H1 (cell line): ENCODE measurements around the gene LMAN1L. TPM values are rescaled to one million over a fixed set of nuclear protein-coding genes. Genes with fewer than 3 reads are reported as not detected.

Source experiments
- CTCF ChIA-PET: fragments of 300-600 bp; sonication (Branson Sonifier 250); formaldehyde crosslinking; loops from one replicate; lab custom pipeline; 2021; ENCODE audit not compliant: partially characterized antibody; lab: Charles Lee
- POLR2A ChIA-PET: fragments of 300-600 bp; sonication (Branson Sonifier 250); formaldehyde crosslinking; loops from one replicate; lab custom pipeline; 2021; ENCODE audit warnings: inconsistent platforms; ENCODE audit not compliant: partially characterized antibody; lab: Charles Lee
- DNase-seq, 2 experiments: peaks; one replicate each; pipeline versions ENCODE4 v3.0.0 to v3.0.0-alpha.2; 2010 to 2022; ENCODE audit warnings: low spot score in 2 of 2, low read depth in 1 of 2, mixed read lengths in 1 of 2
- FAIRE-seq: peaks from 2 replicates; lab custom pipeline; 2011; peaks lifted over from hg19 to GRCh38; lab: Jason Lieb, UNC
- H2AFZ ChIP-seq: 2 replicates; pipeline ENCODE4 v1.8.1; 2012; ENCODE audit warnings: low read length, inconsistent platforms
- H2AK5ac ChIP-seq: 2 replicates; pipeline ENCODE4 v1.6.1; 2013; ENCODE audit warnings: low read depth, low read length
- H2BK120ac ChIP-seq: replicated peaks from 2 replicates; pipeline ENCODE3; 2013; ENCODE audit warnings: low read depth, low read length, inconsistent platforms
- H2BK12ac ChIP-seq: 2 replicates; pipeline ENCODE4 v1.6.1; 2013; ENCODE audit warnings: low read depth, low read length
- H2BK15ac ChIP-seq: 2 replicates; pipeline ENCODE4 v1.6.1; 2013; ENCODE audit warnings: low read length
- H2BK20ac ChIP-seq: 2 replicates; pipeline ENCODE4 v1.6.1; 2013; ENCODE audit warnings: low read length
- H2BK5ac ChIP-seq: 2 replicates; pipeline ENCODE4 v1.6.1; 2013; ENCODE audit warnings: low read depth, low read length
- H3K14ac ChIP-seq: 2 replicates; pipeline ENCODE4 v1.6.1; 2013; ENCODE audit warnings: inconsistent platforms; ENCODE audit not compliant: insufficient read length
- H3K18ac ChIP-seq: 2 replicates; pipeline ENCODE4 v1.6.1; 2013; ENCODE audit warnings: low read length; ENCODE audit errors: extremely low read depth
- H3K23ac ChIP-seq: 2 replicates; pipeline ENCODE4 v1.6.1; 2013; ENCODE audit warnings: inconsistent platforms; ENCODE audit not compliant: insufficient read length
- H3K23me2 ChIP-seq: 2 replicates; pipeline ENCODE4 v1.6.1; 2013; ENCODE audit warnings: low read depth, low read length
- H3K27ac ChIP-seq: 2 replicates; pipeline ENCODE4 v1.6.1; 2011; ENCODE audit warnings: low read depth, low read length, inconsistent platforms
- H3K27me3 ChIP-seq, 4 experiments: replicated peaks in 1 of 4; 1 replicate in 1 of 4; 2 replicates in 3 of 4; pipeline versions ENCODE4 v1.6.1 to v1.8.1; 2011 to 2013; ENCODE audit warnings: low read length in 3 of 4, mild to moderate bottlenecking in 3 of 4, inconsistent platforms in 2 of 4, mixed read lengths in 2 of 4, moderate library complexity in 1 of 4; ENCODE audit not compliant: control insufficient read depth in 3 of 4, insufficient read depth in 3 of 4; ENCODE audit errors: extremely low read depth in 1 of 4
- H3K36me3 ChIP-seq, 4 experiments: 2 replicates each; pipeline versions ENCODE4 v1.6.1 to v1.8.1; 2011 to 2013; ENCODE audit warnings: mild to moderate bottlenecking in 4 of 4, low read length in 3 of 4, moderate library complexity in 2 of 4, control low read depth in 1 of 4, inconsistent platforms in 1 of 4; ENCODE audit not compliant: insufficient read depth in 4 of 4, control insufficient read depth in 2 of 4
- H3K4ac ChIP-seq: replicated peaks from 2 replicates; pipeline ENCODE3; 2013; ENCODE audit warnings: low read length, low read depth, mixed read lengths, inconsistent platforms; ENCODE audit not compliant: insufficient read length
- H3K4me1 ChIP-seq, 4 experiments: replicated peaks in 1 of 4; 1 replicate in 1 of 4; 2 replicates in 3 of 4; pipeline versions ENCODE4 v1.6.1 to v1.8.1; 2011 to 2013; ENCODE audit warnings: low read length in 3 of 4, inconsistent platforms in 2 of 4, mixed read lengths in 1 of 4; ENCODE audit not compliant: insufficient read depth in 4 of 4, control insufficient read depth in 3 of 4
- H3K4me2 ChIP-seq, 2 experiments: 2 replicates each; pipeline versions ENCODE4 v1.6.1 to v1.8.1; 2011 to 2013; ENCODE audit warnings: low read depth in 2 of 2, low read length in 2 of 2, control low read depth in 1 of 2, inconsistent platforms in 1 of 2, mild to moderate bottlenecking in 1 of 2; ENCODE audit not compliant: insufficient read depth in 1 of 2
- H3K4me3 ChIP-seq, 4 experiments: fragments of 200-600, 300-600 bp in 1 of 4; sonication (generic), shearing (Covaris generic), sonication (Bioruptor Twin) in 1 of 4; 2 replicates each; pipeline versions ENCODE4 v1.5.1 to v1.8.1; 2011 to 2016; ENCODE audit warnings: low read length in 4 of 4, low read depth in 3 of 4, control low read depth in 2 of 4, inconsistent platforms in 2 of 4, mild to moderate bottlenecking in 2 of 4, mixed read lengths in 1 of 4, moderate library complexity in 1 of 4; ENCODE audit not compliant: insufficient read depth in 2 of 4; ENCODE audit errors: extremely low read depth in 1 of 4
- H3K56ac ChIP-seq: replicated peaks from 2 replicates; pipeline ENCODE3; 2013; ENCODE audit warnings: low read depth, mild to moderate bottlenecking, mixed read lengths, low read length, inconsistent platforms; ENCODE audit not compliant: insufficient read length
- H3K79me1 ChIP-seq: 2 replicates; pipeline ENCODE4 v1.6.1; 2013; ENCODE audit warnings: low read depth, low read length, control low read depth
- H3K79me2 ChIP-seq, 2 experiments: 2 replicates each; pipeline versions ENCODE4 v1.6.1 to v1.8.1; 2012 to 2013; ENCODE audit warnings: low read length in 2 of 2, mild to moderate bottlenecking in 2 of 2, inconsistent platforms in 1 of 2; ENCODE audit not compliant: insufficient read depth in 2 of 2, control insufficient read depth in 1 of 2
- H3K9ac ChIP-seq, 4 experiments: replicated peaks in 1 of 4; 1 replicate in 1 of 4; 2 replicates in 3 of 4; pipeline versions ENCODE4 v1.6.1 to v1.8.1; 2011 to 2013; ENCODE audit warnings: low read depth in 3 of 4, low read length in 3 of 4, control low read depth in 2 of 4, mild to moderate bottlenecking in 2 of 4, moderate library complexity in 2 of 4, inconsistent platforms in 1 of 4; ENCODE audit errors: extremely low read depth in 1 of 4
- H3K9me3 ChIP-seq, 2 experiments: 2 replicates each; pipeline versions ENCODE4 v1.6.1 to v1.8.1; 2012 to 2013; ENCODE audit warnings: mild to moderate bottlenecking in 2 of 2, moderate library complexity in 2 of 2, control low read depth in 1 of 2, inconsistent platforms in 1 of 2, low read depth in 1 of 2, low read length in 1 of 2, mixed read lengths in 1 of 2; ENCODE audit not compliant: insufficient read depth in 2 of 2
- H4K20me1 ChIP-seq, 2 experiments: replicated peaks in 1 of 2; 2 replicates each; pipeline versions ENCODE3 to v1.8.1; 2011 to 2013; ENCODE audit warnings: inconsistent platforms in 2 of 2, low read length in 2 of 2, mild to moderate bottlenecking in 1 of 2; ENCODE audit not compliant: insufficient read depth in 2 of 2, control insufficient read depth in 1 of 2
- H4K5ac ChIP-seq: 2 replicates; pipeline ENCODE4 v1.6.1; 2013; ENCODE audit warnings: low read length, low read depth, mixed read lengths, inconsistent platforms; ENCODE audit not compliant: insufficient read length
- H4K8ac ChIP-seq: 2 replicates; pipeline ENCODE4 v1.8.0; 2013; ENCODE audit warnings: mild to moderate bottlenecking, moderate library complexity, low read length, inconsistent platforms; ENCODE audit not compliant: insufficient read depth; ENCODE audit errors: extremely low read depth
- H4K91ac ChIP-seq: replicated peaks from 2 replicates; pipeline ENCODE3; 2013; ENCODE audit warnings: low read length, mixed read lengths, inconsistent platforms; ENCODE audit not compliant: insufficient read length
- ATF2 ChIP-seq: IDR thresholded peaks from 2 replicates; pipeline ENCODE4 v1.6.1; 2012; ENCODE audit warnings: low read length, inconsistent platforms
- CBX8 ChIP-seq: fragments of 300-800, 300-1000 bp; sonication (generic); IDR thresholded peaks from 2 replicates; pipeline ENCODE4 v1.7.1; 2016; ENCODE audit warnings: low read depth, low read length, borderline replicate concordance
- CHD2 ChIP-seq: IDR thresholded peaks from 2 replicates; pipeline ENCODE4 v1.6.1; 2012; ENCODE audit warnings: low read length, improper control_type of control experiment
- GTF2F1 ChIP-seq: IDR thresholded peaks from 2 replicates; pipeline ENCODE4 v1.6.1; 2012; ENCODE audit warnings: low read depth, low read length, improper control_type of control experiment, borderline replicate concordance
- KDM1A ChIP-seq: fragments of 200-600, 300-600 bp; sonication (generic); IDR thresholded peaks from 2 replicates; pipeline ENCODE4 v1.7.1; 2016; ENCODE audit warnings: mild to moderate bottlenecking, low read length, borderline replicate concordance
- KDM5A ChIP-seq: fragments of 200-600 bp; IDR thresholded peaks from 2 replicates; pipeline ENCODE4 v1.7.1; 2012; ENCODE audit warnings: mild to moderate bottlenecking, low read length, inconsistent platforms, mixed read lengths
- MAFK ChIP-seq: IDR thresholded peaks from 2 replicates; pipeline ENCODE4 v1.6.1; 2012; ENCODE audit warnings: low read depth, mild to moderate bottlenecking, improper control_type of control experiment, low read length
- POLR2AphosphoS5 ChIP-seq: IDR thresholded peaks from 2 replicates; pipeline ENCODE4 v1.6.1; 2011; ENCODE audit warnings: low read depth, low read length
- POU5F1 ChIP-seq: IDR thresholded peaks from 2 replicates; pipeline ENCODE4 v1.6.1; 2011; ENCODE audit warnings: low read depth, mild to moderate bottlenecking, low read length, moderate library complexity
- TAF1 ChIP-seq: IDR thresholded peaks from 2 replicates; pipeline ENCODE4 v1.6.1; 2011; ENCODE audit warnings: mild to moderate bottlenecking, low read depth, low read length
- TEAD4 ChIP-seq: IDR thresholded peaks from 2 replicates; pipeline ENCODE4 v1.6.1; 2012; ENCODE audit warnings: low read depth, low read length, inconsistent platforms, mixed read lengths
- WGBS, 2 experiments: shearing (Covaris generic) in 1 of 2; methylation state at CpG; one replicate each; pipeline versions ENCODE4 v1.1.6 to v1.1.7; 2013 to 2015; ENCODE audit warnings: low lambda C conversion rate in 2 of 2, mixed read lengths in 2 of 2, inconsistent platforms in 1 of 2, low coverage in 1 of 2, missing lambda C conversion rate in 1 of 2; ENCODE audit not compliant: insufficient replicate concordance in 2 of 2, insufficient coverage in 1 of 2, insufficient read length in 1 of 2; ENCODE audit errors: extremely low coverage in 1 of 2, missing lambda C conversion rate in 1 of 2; 5-methylcytosine and 5-hydroxymethylcytosine counted together
- polyA plus RNA-seq, 7 experiments: library from polyadenylated mRNA; depleted of rRNA in 3 of 7; stranded (reverse) in 5 of 7; unstranded in 2 of 7; fragments of >200 nt in 5 of 7; fragments of 200-250 nt in 2 of 7; gene quantifications; 1 replicate in 5 of 7; 2 replicates in 1 of 7; 4 replicates in 1 of 7; pipeline versions ENCODE4 v1.2.1 to v1.2.3, GENCODE V29; 2011 to 2013; ENCODE audit warnings: missing spikeins in 2 of 7, mixed read lengths in 2 of 7
- total RNA-seq: library from RNA; stranded (reverse); fragmentation: NEBNext Ultra II Directional; extraction: Animal tissue kit (Norgen Biotek cat#: 25700); gene quantifications from 2 replicates; pipeline ENCODE4 v1.2.1, GENCODE V29; 2021

LMAN1L gene
- total and polyA plus RNA-seq, 2 of the 8 experiments (the other 6 are each of a cell fraction or from before 2014, with no cell fraction given), result not detected

- Histone ChIP-seq H3K4me3 (no peak overlapping the region), H3K9ac (no peak overlapping the region), H3K18ac (no peak overlapping the region), H3K14ac (no peak overlapping the region), H4K5ac (no peak overlapping the region), H4K8ac (no peak overlapping the region; the same call in 1 of the 2 replicates), H3K4me1 (peaks cover 0 to 3% (median 0%) of the 10 kb centered on the region in 4 experiments; a peak in 1 of 7 replicates), H2BK5ac (no peak overlapping the region), H2BK20ac (no peak overlapping the region), H2AFZ (no peak overlapping the region), H3K4me2 (no peak overlapping the region), H3K23ac (no peak overlapping the region), H2BK120ac (no peak overlapping the region), H3K27ac (no peak overlapping the region), H2BK15ac (no peak overlapping the region), H3K56ac (no peak overlapping the region), H2BK12ac (no peak overlapping the region), H3K9me3 (no peaks in the 10 kb centered on the region), H3K23me2 (peaks cover 6% of the 10 kb centered on the region; the same call in 1 of the 2 replicates), H4K91ac (no peak overlapping the region), H2AK5ac (no peak overlapping the region), H4K20me1 (peaks cover 0 to 7% of the 10 kb centered on the region in 2 experiments), H3K79me2 (peaks cover 0 to 55% of the 10 kb centered on the region in 2 experiments; a peak in 2 of 4 replicates), H3K27me3 (no peaks in the 10 kb centered on the region), H3K36me3 (no peaks in the 10 kb centered on the region), H3K4ac (no peak overlapping the region), H3K79me1 (peaks cover 6% of the 10 kb centered on the region; the same call in 1 of the 2 replicates)
- 79% methylated on average over 6 of the region's 6 CpGs; no CpG with 5 or more reads in 1 of the 2 experiments for WGBS, 2 experiments
- FAIRE-seq (no peak), DNase-seq (no peak)
- CTCF ChIA-PET, result interaction anchor here (0.6 to 2.3 kb wide), 7 partner anchors 19 to 500 kb away, joined by 3 to 16 read pairs (median 4); partner anchors contain the start of gene ULK3
- POLR2A ChIA-PET, result interaction anchor here (0.8 to 2.4 kb wide), 11 partner anchors 9 to 36 kb away, joined by 3 to 10 read pairs (median 4); no protein-coding TSS in a partner anchor
- no peak for TF ChIP-seq POU5F1
- no peak for TF ChIP-seq MAFK
- TF ChIP-seq CHD2, result no peak
- TF ChIP-seq GTF2F1, result no peak
- no peak for TF ChIP-seq KDM5A
- TF ChIP-seq CBX8, result no peak
- TF ChIP-seq POLR2AphosphoS5, result no peak
- no peak for TF ChIP-seq TAF1
- TF ChIP-seq ATF2, result no peak
- TF ChIP-seq KDM1A, result no peak
- no peak for TF ChIP-seq TEAD4
These were observed 57.2 kb downstream of the LMAN1L start for GRCh38 chr15:74869726-74870407.
